ENCODE data around the gene ZNF277.

DNA sequence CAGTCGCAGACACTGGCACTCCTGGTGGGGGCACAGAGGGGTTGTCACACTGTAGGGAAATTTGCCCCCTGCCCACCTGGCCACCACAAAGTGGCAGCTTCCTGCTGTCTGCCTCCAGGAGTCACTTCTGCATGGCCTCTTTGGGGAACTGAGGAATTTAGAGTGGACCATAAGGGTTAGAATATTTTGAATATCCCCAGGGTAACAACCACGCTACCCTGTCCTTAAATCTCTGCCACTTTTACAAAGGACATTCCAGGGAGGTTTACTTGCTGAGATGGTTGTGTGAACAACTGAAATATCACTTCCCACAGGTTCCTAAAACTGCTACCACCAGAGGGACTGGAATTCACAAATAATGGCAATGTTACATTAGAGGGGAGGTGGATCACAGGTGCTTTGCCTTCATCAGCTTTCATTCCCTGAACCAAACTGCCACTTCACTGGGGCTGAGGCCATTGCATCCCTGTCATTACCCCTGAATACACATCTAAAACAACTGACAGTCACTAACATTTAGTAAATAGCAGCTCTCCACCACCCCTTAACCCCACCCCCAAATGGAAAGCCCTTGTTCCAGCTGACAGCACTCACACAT is 155.7 kb downstream of the ZNF277 start:
- TF ChIP-seq, protein P1, sequence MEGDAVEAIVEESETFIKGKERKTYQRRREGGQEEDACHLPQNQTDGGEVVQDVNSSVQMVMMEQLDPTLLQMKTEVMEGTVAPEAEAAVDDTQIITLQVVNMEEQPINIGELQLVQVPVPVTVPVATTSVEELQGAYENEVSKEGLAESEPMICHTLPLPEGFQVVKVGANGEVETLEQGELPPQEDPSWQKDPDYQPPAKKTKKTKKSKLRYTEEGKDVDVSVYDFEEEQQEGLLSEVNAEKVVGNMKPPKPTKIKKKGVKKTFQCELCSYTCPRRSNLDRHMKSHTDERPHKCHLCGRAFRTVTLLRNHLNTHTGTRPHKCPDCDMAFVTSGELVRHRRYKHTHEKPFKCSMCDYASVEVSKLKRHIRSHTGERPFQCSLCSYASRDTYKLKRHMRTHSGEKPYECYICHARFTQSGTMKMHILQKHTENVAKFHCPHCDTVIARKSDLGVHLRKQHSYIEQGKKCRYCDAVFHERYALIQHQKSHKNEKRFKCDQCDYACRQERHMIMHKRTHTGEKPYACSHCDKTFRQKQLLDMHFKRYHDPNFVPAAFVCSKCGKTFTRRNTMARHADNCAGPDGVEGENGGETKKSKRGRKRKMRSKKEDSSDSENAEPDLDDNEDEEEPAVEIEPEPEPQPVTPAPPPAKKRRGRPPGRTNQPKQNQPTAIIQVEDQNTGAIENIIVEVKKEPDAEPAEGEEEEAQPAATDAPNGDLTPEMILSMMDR (conservative IDR thresholded peaks at IDR 0.05) = no peak
- no peak for TF ChIP-seq EZH2 (IDR thresholded peaks at IDR 0.05; ENCODE audit: low read depth)
